Kidney (tissue), 14 donors: ENCODE results near the gene CAMK1D. TPM values are rescaled to one million over a fixed set of nuclear protein-coding genes. Genes with fewer than 3 reads are reported as not detected.

Experiments
- DNase-seq, 5 donors: peaks; one replicate each; pipeline ENCODE4 v3.0.0-alpha.2; 2013 to 2020
- FAIRE-seq: peaks from 2 replicates; lab custom pipeline; 2012; peaks lifted over from hg19 to GRCh38; lab: Jason Lieb, UNC
- H3K27ac ChIP-seq, 2 donors: one replicate each; pipeline ENCODE4 v1.7.0; 2013; ENCODE audit warnings: low read depth in 2 of 2, low read length in 2 of 2, inconsistent platforms in 1 of 2
- H3K27me3 ChIP-seq: one replicate; pipeline ENCODE4 v1.7.1; 2013; ENCODE audit warnings: low read length, inconsistent platforms; ENCODE audit not compliant: control insufficient read depth, insufficient read depth
- H3K36me3 ChIP-seq, 3 donors: one replicate each; pipeline versions ENCODE4 v1.7.0 to v1.7.1; 2013; ENCODE audit warnings: low read length in 3 of 3, control low read depth in 1 of 3, inconsistent platforms in 1 of 3; ENCODE audit not compliant: insufficient read depth in 3 of 3, control insufficient read depth in 2 of 3
- H3K4me1 ChIP-seq, 3 donors: one replicate each; pipeline versions ENCODE4 v1.7.0 to v1.7.1; 2013; ENCODE audit warnings: low read length in 3 of 3, inconsistent platforms in 1 of 3, low read depth in 1 of 3; ENCODE audit not compliant: control insufficient read depth in 2 of 3, insufficient read depth in 2 of 3
- H3K4me3 ChIP-seq, 3 donors: one replicate each; pipeline versions ENCODE4 v1.7.0 to v1.8.1; 2013; ENCODE audit warnings: low read length in 3 of 3, control low read depth in 1 of 3, inconsistent platforms in 1 of 3
- H3K9ac ChIP-seq, 3 donors: one replicate each; pipeline versions ENCODE4 v1.7.0 to v1.7.1; 2013; ENCODE audit warnings: low read length in 3 of 3, control low read depth in 1 of 3, inconsistent platforms in 1 of 3
- H3K9me3 ChIP-seq, 3 donors: one replicate each; pipeline versions ENCODE4 v1.7.0 to v1.7.1; 2013; ENCODE audit warnings: low read length in 3 of 3, control low read depth in 1 of 3, inconsistent platforms in 1 of 3; ENCODE audit not compliant: control insufficient read depth in 2 of 3, insufficient read depth in 1 of 3
- CTCF ChIP-seq: IDR thresholded peaks from 3 replicates; pipeline ENCODE4 v1.5.1; 2012; ENCODE audit warnings: mild to moderate bottlenecking, moderate library complexity, borderline replicate concordance; ENCODE audit not compliant: insufficient read depth; ENCODE audit errors: extremely low read depth
- intact Hi-C: fragments of 100-400 bp; cut with DNase I; formaldehyde crosslinking; loops from one replicate; pipeline ENCODE4 v1.11.1; 2022
- polyA plus RNA-seq: library from polyadenylated mRNA; stranded (reverse); fragments of 350-450 nt; fragmentation: Illumina TruSeq; extraction: RNeasy Lipid Tissue Mini Kit (QIAGEN cat#74804); gene quantifications from one replicate; pipeline ENCODE4 v1.2.3, GENCODE V29; 2014; ENCODE audit warnings: low read depth, low replicate concordance; ENCODE audit not compliant: insufficient read depth
- total RNA-seq: library from RNA; stranded (reverse); fragmentation: NEBNext Ultra II Directional; extraction: Animal tissue kit (Norgen Biotek cat#: 25700); gene quantifications from one replicate; pipeline ENCODE4 v1.2.1, GENCODE V29; 2021
- donor health status: control.
- donor health status: control.
- donor health status: control.
- donor health status: control.
- donor health status: control.
- donor health status: DM: yes; HTN: yes; CAD: no.
- donor health status: Normal renal cell carcinoma (clear cell type).

The CAMK1D gene
- total and polyA plus RNA-seq, 2 donors from 2014 or later, result 1.1 to 13.7 TPM

- no peaks in the 10 kb centered on the region for H3K9me3 ChIP-seq
- no peak overlapping the region for H3K4me3 ChIP-seq
- intact Hi-C loops, result no loop called here
- no peaks in the 10 kb centered on the region for H3K36me3 ChIP-seq
- FAIRE-seq (no peak), DNase-seq (no peak)
- H3K27ac ChIP-seq, result no peak overlapping the region
- no peak overlapping the region for H3K9ac ChIP-seq
- TF ChIP-seq CTCF, result no peak
- no peaks in the 10 kb centered on the region for H3K27me3 ChIP-seq
- H3K4me1 ChIP-seq, result no peaks in the 10 kb centered on the region
Observed at GRCh38 chr10:12771981-12772760, 422.8 kb downstream of the CAMK1D start.

- no peak for DNase-seq
- no peaks in the 10 kb centered on the region for H3K27me3 ChIP-seq
- H3K36me3 ChIP-seq, result no peaks in the 10 kb centered on the region
- no peak overlapping the region for H3K4me3 ChIP-seq
- intact Hi-C loops, result no loop called here
- no peak for TF ChIP-seq CTCF
- H3K9ac ChIP-seq, result no peak overlapping the region
- no peaks in the 10 kb centered on the region for H3K9me3 ChIP-seq
- no peak for FAIRE-seq
- no peaks in the 10 kb centered on the region for H3K4me1 ChIP-seq
- H3K27ac ChIP-seq, result no peak overlapping the region
Observed at GRCh38 chr10:12772797-12773587, 423.6 kb downstream of the CAMK1D start.

GRCh38 chr10:12774204-12774894 lies 425.0 kb downstream of the CAMK1D start:
- H3K4me3 ChIP-seq, result no peak overlapping the region
- H3K36me3 ChIP-seq, result no peaks in the 10 kb centered on the region
- H3K27me3 ChIP-seq, result no peaks in the 10 kb centered on the region
- no peaks in the 10 kb centered on the region for H3K4me1 ChIP-seq
- H3K9me3 ChIP-seq, result no peaks in the 10 kb centered on the region
- no peak for FAIRE-seq
- no peak for TF ChIP-seq CTCF
- intact Hi-C loops, result no loop called here
- DNase-seq, result no peak
- no peak overlapping the region for H3K9ac ChIP-seq
- no peak overlapping the region for H3K27ac ChIP-seq
